ENCODE data around the gene RGL3. TPM values are rescaled to one million over a fixed set of nuclear protein-coding genes. Genes with fewer than 3 reads are reported as not detected.

RGL3 gene
- total RNA-seq, 2 experiments from 2014 or later: not detected

DNA sequence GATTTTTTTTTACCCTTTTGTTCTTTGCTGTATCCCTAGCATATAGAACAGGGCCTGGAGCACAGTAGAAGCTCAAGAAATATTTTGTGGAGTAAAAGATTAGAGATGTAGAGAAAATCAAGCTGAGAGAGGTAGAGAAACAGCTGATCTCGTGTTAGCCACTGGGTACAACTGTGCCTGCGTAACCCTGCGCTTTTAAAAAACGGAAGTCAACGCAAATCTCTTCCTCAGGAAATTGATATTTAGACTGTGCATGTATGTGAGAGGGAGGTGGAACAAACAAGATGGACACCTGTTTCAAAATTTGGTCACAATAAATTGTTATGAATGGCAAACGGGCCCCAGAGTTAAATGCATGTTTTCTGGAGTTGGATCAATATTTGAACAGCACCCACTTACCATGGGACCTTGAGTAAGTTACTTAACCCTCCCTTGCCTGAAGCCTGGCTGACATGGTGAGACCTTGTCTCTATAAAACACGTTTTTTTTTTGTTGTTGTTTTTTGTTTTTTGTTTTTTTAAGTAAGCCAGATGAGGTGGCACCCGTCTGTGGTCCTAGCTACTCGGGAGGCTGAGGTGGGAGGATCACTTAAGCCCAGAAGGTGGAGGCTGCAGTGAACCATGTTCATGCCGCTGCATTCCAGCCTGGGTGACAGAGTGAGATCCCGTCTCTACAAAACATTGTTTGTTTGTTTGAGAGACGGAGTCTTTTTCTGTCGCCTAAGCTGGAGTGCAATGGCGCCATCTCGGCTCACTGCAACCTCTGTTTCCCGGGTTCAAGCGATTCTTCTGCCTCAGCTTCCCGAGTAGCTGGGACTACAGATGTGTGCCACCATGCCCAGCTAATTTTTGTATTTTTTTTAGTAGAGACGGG is 31.7 kb downstream of the RGL3 start:
- CTCF ChIA-PET: interaction anchor here (1.0 to 1.6 kb wide), 2 partner anchors 95 to 149 kb away, joined by 3 read pairs; no protein-coding TSS in a partner anchor
- POLR2A ChIA-PET: no interaction called here
- peaks cover 4% of the 10 kb centered on the region for H3K9me3 Mint-ChIP-seq
- H3K4me3 Mint-ChIP-seq: no peak overlapping the region
- intact Hi-C loops (cut with micrococcal nuclease): no loop called here
- ATAC-seq: no peak
- H3K36me3 Mint-ChIP-seq (ENCODE audit: low read depth): no peaks in the 10 kb centered on the region
- H3K27me3 Mint-ChIP-seq: peaks cover 10% of the 10 kb centered on the region
- TF ChIP-seq, protein P1, sequence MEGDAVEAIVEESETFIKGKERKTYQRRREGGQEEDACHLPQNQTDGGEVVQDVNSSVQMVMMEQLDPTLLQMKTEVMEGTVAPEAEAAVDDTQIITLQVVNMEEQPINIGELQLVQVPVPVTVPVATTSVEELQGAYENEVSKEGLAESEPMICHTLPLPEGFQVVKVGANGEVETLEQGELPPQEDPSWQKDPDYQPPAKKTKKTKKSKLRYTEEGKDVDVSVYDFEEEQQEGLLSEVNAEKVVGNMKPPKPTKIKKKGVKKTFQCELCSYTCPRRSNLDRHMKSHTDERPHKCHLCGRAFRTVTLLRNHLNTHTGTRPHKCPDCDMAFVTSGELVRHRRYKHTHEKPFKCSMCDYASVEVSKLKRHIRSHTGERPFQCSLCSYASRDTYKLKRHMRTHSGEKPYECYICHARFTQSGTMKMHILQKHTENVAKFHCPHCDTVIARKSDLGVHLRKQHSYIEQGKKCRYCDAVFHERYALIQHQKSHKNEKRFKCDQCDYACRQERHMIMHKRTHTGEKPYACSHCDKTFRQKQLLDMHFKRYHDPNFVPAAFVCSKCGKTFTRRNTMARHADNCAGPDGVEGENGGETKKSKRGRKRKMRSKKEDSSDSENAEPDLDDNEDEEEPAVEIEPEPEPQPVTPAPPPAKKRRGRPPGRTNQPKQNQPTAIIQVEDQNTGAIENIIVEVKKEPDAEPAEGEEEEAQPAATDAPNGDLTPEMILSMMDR (IDR thresholded peaks at IDR 0.05): no peak
- peaks cover 5% of the 10 kb centered on the region for H3K4me1 Mint-ChIP-seq (ENCODE audit: low read depth)
- no peak for DNase-seq
- H3K27ac Mint-ChIP-seq: no peak overlapping the region

DNA sequence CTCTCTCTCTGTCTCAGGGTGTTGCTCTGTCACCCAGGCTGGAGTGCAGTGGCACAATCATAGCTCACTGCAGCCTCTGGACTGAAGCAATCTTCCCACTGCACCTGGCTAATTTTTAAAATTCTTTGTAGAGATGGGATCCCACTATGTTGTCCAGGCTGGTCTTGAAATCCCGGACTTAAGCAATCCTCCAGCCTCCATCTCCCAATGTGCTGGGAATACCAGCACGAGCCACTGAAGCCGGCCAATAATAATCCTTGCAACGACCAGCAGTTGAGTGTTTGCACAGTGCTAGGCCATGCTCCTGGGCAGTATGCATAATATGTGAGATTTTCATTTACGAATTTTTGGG is 34.4 kb downstream of the RGL3 start:
- H3K36me3 Mint-ChIP-seq (ENCODE audit: low read depth): no peaks in the 10 kb centered on the region
- intact Hi-C loops (cut with micrococcal nuclease): no loop called here
- no peaks in the 10 kb centered on the region for H3K9me3 Mint-ChIP-seq
- H3K27ac Mint-ChIP-seq: no peak overlapping the region
- DNase-seq (no peak), ATAC-seq (no peak)
- CTCF ChIA-PET: interaction anchor here (1.2 to 2.0 kb wide), 2 partner anchors 42 to 97 kb away, joined by 3 to 7 read pairs; no protein-coding TSS in a partner anchor
- POLR2A ChIA-PET: interaction anchor here (1.8 kb wide), 1 partner anchor 9 kb away, joined by 6 read pairs; no protein-coding TSS in a partner anchor
- TF ChIP-seq, protein P1 (IDR thresholded peaks at IDR 0.05): no peak
- H3K27me3 Mint-ChIP-seq: peaks cover 13% of the 10 kb centered on the region
- no peak overlapping the region for H3K4me3 Mint-ChIP-seq
- peaks cover 15% of the 10 kb centered on the region for H3K4me1 Mint-ChIP-seq (ENCODE audit: low read depth)

- ChIA-PET CTCF (interaction anchor here (1.0 to 4.4 kb wide), 13 partner anchors 9 to 175 kb away, joined by 3 to 38 read pairs (median 6); partner anchors contain the start of genes ELAVL3, ELOF1, ODAD3 and PRKCSH), POLR2A (interaction anchor here (0.8 to 1.8 kb wide), 3 partner anchors 8 to 225 kb away, joined by 3 to 6 read pairs (median 3); no protein-coding TSS in a partner anchor)
- peaks cover under 1% of the 10 kb centered on the region for H3K36me3 Mint-ChIP-seq (ENCODE audit: low read depth)
- ATAC-seq (no peak), DNase-seq (no peak)
- TF ChIP-seq, protein P1 (IDR thresholded peaks at IDR 0.05): no peak
- H3K4me3 Mint-ChIP-seq: peak overlapping the region; percentile 73
- peaks cover 18% of the 10 kb centered on the region for H3K4me1 Mint-ChIP-seq (ENCODE audit: low read depth)
- H3K9me3 Mint-ChIP-seq: no peaks in the 10 kb centered on the region
- H3K27ac Mint-ChIP-seq: no peak overlapping the region
- intact Hi-C loops (cut with micrococcal nuclease): no loop called here
- H3K27me3 Mint-ChIP-seq: peaks cover 13% of the 10 kb centered on the region
These were observed 35.4 kb downstream of the RGL3 start for GRCh38 chr19:11383706-11384048.

DNA sequence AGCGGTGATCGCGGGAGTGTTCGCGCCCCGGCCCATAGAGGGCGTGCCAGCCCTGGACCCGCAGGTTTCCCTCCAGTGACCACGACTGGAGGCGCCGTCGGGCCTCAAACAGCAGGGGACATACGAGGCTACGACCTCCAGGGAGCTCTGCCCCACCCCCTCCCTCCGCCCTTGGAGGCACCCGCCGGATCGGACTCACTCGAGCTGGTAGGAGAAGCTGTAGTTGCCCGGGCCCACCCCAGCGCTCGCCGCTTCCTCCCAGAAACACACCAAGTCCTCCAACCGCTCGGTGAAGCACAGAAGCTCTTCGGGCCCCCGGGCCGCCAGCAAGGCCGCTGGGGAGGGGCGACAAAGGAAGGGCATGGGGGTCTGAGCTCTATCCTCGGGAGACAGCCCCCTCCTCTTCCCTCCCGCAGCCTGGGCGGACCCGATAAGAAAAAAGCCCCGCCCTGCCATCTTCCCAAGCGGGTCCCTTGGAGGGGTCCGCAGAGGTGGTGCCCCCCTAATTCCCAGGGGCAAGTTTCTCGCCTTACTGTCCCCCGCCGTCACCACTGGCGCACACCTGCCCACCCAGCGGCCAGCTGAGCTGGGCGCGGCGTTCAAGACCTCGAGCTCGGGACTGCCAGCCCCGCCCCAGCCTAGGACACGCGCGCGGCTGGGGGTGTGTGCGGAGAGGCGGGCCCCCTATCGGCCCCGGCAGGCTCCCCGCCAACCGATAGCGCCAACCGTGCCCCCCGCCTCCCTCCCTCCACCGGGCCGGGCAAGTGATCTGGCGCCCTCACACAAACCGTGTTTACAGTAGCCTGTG is 36.0 kb downstream of the RGL3 start:
- no peak for ATAC-seq
- Mint-ChIP-seq H3K27ac (peak overlapping the region; percentile 67), H3K27me3 (peaks cover 13% of the 10 kb centered on the region), H3K4me1 (ENCODE audit: low read depth) (peaks cover 23% of the 10 kb centered on the region), H3K4me3 (peak overlapping the region; percentile 73), H3K36me3 (ENCODE audit: low read depth) (peaks cover 6% of the 10 kb centered on the region), H3K9me3 (no peaks in the 10 kb centered on the region)
- ChIA-PET CTCF (interaction anchor here (0.7 to 4.4 kb wide), 21 partner anchors 8 to 176 kb away, joined by 3 to 38 read pairs (median 4); partner anchors contain the start of genes ELAVL3, ELOF1, ODAD3 and PRKCSH), POLR2A (interaction anchor here (0.6 to 2.3 kb wide), 6 partner anchors 8 to 637 kb away, joined by 3 to 8 read pairs (median 4); no protein-coding TSS in a partner anchor)
- intact Hi-C loops (cut with micrococcal nuclease): no loop called here
- peak; percentile 71 for DNase-seq
- TF ChIP-seq, protein P1 (IDR thresholded peaks at IDR 0.05): peak; percentile 90

Measured in activated CD8-positive, alpha-beta T cell treated with anti-CD3 and anti-CD28 coated beads for 36 hours (primary cell).